ENCODE data around the gene APOBEC2. TPM values are rescaled to one million over a fixed set of nuclear protein-coding genes. Genes with fewer than 3 reads are reported as not detected.

The APOBEC2 gene
- total RNA-seq, 1 experiment from 2014 or later, result not detected

GRCh38 chr6:41077536-41077935 is 24.5 kb downstream of the APOBEC2 start:
- intact Hi-C loops (cut with micrococcal nuclease), result no loop called here
- POLR2A ChIA-PET, result no interaction called here
- BruUV-seq (replicated peaks), result no TSS peak

More at GRCh38 chr6:41077536-41077935, 24.5 kb downstream of the APOBEC2 start:
- Histone ChIP-seq H3K79me2 (ENCODE audit: insufficient read depth, low read length) (peaks cover 82% of the 10 kb centered on the region), H3K9me2 (ENCODE audit: insufficient read depth) (no peaks in the 10 kb centered on the region), H3K4me1 (ENCODE audit: control insufficient read depth in 1 of 2, insufficient read depth in 2 of 2, low read length in 2 of 2) (peaks cover 7 to 10% of the 10 kb centered on the region in 2 experiments; a peak in 3 of 4 replicates), H3K4me3 (replicated peaks in 1 of 2; ENCODE audit: low read depth in 1 of 2, low read length in 2 of 2) (no peak overlapping the region), H3K9me3 (ENCODE audit: control insufficient read depth in 1 of 2, insufficient read depth in 1 of 2, low read depth in 1 of 2, low read length in 2 of 2) (no peaks in the 10 kb centered on the region), H3K27me3 (ENCODE audit: insufficient read depth, low read length) (no peaks in the 10 kb centered on the region), H3K9ac (ENCODE audit: low read length) (no peak overlapping the region), H3K4me2 (ENCODE audit: low read length) (no peak overlapping the region), H4K20me1 (ENCODE audit: insufficient read depth) (no peaks in the 10 kb centered on the region), H3K27ac (ENCODE audit: low read depth, low read length) (no peak overlapping the region), H2AFZ (ENCODE audit: low read depth, low read length, poor library complexity, severe bottlenecking) (no peak overlapping the region), H3K36me3 (ENCODE audit: control insufficient read depth in 1 of 2, insufficient read depth in 2 of 2, low read length in 2 of 2) (peaks cover 11 to 21% of the 10 kb centered on the region in 2 experiments)
- ChIA-PET CTCF (no interaction called here), RAD21 (ENCODE audit: low non-redundant PET in 1 of 2, low total read pairs in 2 of 2, uncharacterized antibody in 2 of 2, unreplicated experiment in 2 of 2) (no interaction called here)
- DNase-seq (ENCODE audit: low read depth, low spot score), result no peak
- TF ChIP-seq TCF7L2 (IDR thresholded peaks at IDR 0.05; ENCODE audit: borderline replicate concordance, extremely low read depth, insufficient read depth, insufficient read length), result no peak
- TF ChIP-seq CEBPB (IDR thresholded peaks at IDR 0.05; ENCODE audit: low read depth), result no peak
- TF ChIP-seq FOSL1 (IDR thresholded peaks at IDR 0.05; ENCODE audit: low read depth), result no peak
- no peak for TF ChIP-seq ZFX (IDR thresholded peaks at IDR 0.05)
- TF ChIP-seq ELF1 (IDR thresholded peaks at IDR 0.05; ENCODE audit: borderline replicate concordance, low read depth), result no peak
- no peak for TF ChIP-seq YY1 (IDR thresholded peaks at IDR 0.05; ENCODE audit: extremely low read depth, insufficient replicate concordance, low read depth, low read length)
- TF ChIP-seq SIN3A (IDR thresholded peaks at IDR 0.05; ENCODE audit: low read depth), result no peak
- no peak for TF ChIP-seq SP1 (IDR thresholded peaks at IDR 0.05; ENCODE audit: low read depth)
- TF ChIP-seq ATF3 (IDR thresholded peaks at IDR 0.05), result no peak
- no peak for TF ChIP-seq JUND (IDR thresholded peaks at IDR 0.05)
- TF ChIP-seq RAD21 (IDR thresholded peaks at IDR 0.05; ENCODE audit: low read depth), result no peak
- no peak for TF ChIP-seq EZH2phosphoT487 (IDR thresholded peaks at IDR 0.05; ENCODE audit: borderline replicate concordance)
- TF ChIP-seq REST (IDR thresholded peaks at IDR 0.05; ENCODE audit: low read depth), result no peak
- no peak for TF ChIP-seq EZH2 (IDR thresholded peaks at IDR 0.05)
- no peak for TF ChIP-seq CTCF (IDR thresholded peaks at IDR 0.05 in 2 of 3, conservative IDR thresholded peaks at IDR 0.05 in 1 of 3; ENCODE audit: borderline replicate concordance in 1 of 3, insufficient read depth in 1 of 3, low read depth in 2 of 3, low read length in 2 of 3)
- TF ChIP-seq ZBTB33 (IDR thresholded peaks at IDR 0.05; ENCODE audit: extremely low read depth, insufficient replicate concordance, low read length), result no peak
- TF ChIP-seq POLR2AphosphoS5 (IDR thresholded peaks at IDR 0.05; ENCODE audit: low read depth, low read length), result no peak
- TF ChIP-seq EGR1 (IDR thresholded peaks at IDR 0.05; ENCODE audit: low read depth), result no peak
- TF ChIP-seq SRF (IDR thresholded peaks at IDR 0.05; ENCODE audit: low read depth), result no peak
- TF ChIP-seq POLR2A (IDR thresholded peaks at IDR 0.05; ENCODE audit: borderline replicate concordance, extremely low read depth, insufficient read depth, insufficient read length), result no peak
- ATAC-seq, result no peak
